SW 1271 (cell line): Measurements from ENCODE around the gene ANKRD23.
"Not testable (repeated sequence)": the region's sequence is repeated elsewhere in the genome, so short reads cannot be mapped to it uniquely, and the experiment has no call there.

Experiments used
- DNase-seq, 2 experiments: peaks; one replicate each; lab custom pipeline; 2025; lab: John Stamatoyannopoulos, UW

ANKRD23 gene

GRCh38 chr2:96798733-96799622 lies 44.8 kb downstream of the ANKRD23 start:
- DNase-seq = no peak

- no peak for DNase-seq
These were observed 46.7 kb downstream of the ANKRD23 start for GRCh38 chr2:96797066-96797625.

GRCh38 chr2:96796497-96796896 lies 47.3 kb downstream of the ANKRD23 start:
- not testable (repeated sequence) for DNase-seq

- no peak for DNase-seq
These were observed 48.7 kb downstream of the ANKRD23 start for GRCh38 chr2:96795076-96795475.

GRCh38 chr2:96792772-96793749 lies 50.8 kb downstream of the ANKRD23 start:
- no peak for DNase-seq

- DNase-seq = no peak
These were observed 54.6 kb downstream of the ANKRD23 start for GRCh38 chr2:96789245-96789617.

GRCh38 chr2:96788442-96789244 lies 55.2 kb downstream of the ANKRD23 start:
- no peak for DNase-seq
